Gastrocnemius medialis (tissue), 4 donors: ENCODE results near the gene TGOLN2. TPM values are rescaled to one million over a fixed set of nuclear protein-coding genes. Genes with fewer than 3 reads are reported as not detected.

Source experiments
- ATAC-seq, 2 donors: fragments of 150-250 bp; one replicate each; pipeline ENCODE4 v1.9.1; 2016
- DNase-seq, 2 donors: peaks; one replicate each; pipeline ENCODE4 v3.0.0-alpha.2; 2019
- H3K27ac ChIP-seq, 4 donors: fragments of 200-600 bp; sonication (generic); 1 replicate in 1 of 4; 2 replicates in 3 of 4; pipeline ENCODE4 v1.5.1; 2016 to 2018; ENCODE audit warnings: mild to moderate bottlenecking in 2 of 4, moderate library complexity in 1 of 4
- H3K27me3 ChIP-seq, 3 donors: fragments of 200-600 bp; sonication (generic) in 2 of 3; 1 replicate in 1 of 3; 2 replicates in 2 of 3; pipeline versions ENCODE4 v1.5.1 to v1.6.0; 2016 to 2019; ENCODE audit warnings: mild to moderate bottlenecking in 1 of 3, moderate library complexity in 1 of 3
- H3K36me3 ChIP-seq, 2 donors: fragments of 200-600 bp; sonication (generic) in 1 of 2; one replicate each; pipeline ENCODE4 v1.5.1; 2017 to 2018
- H3K4me1 ChIP-seq, 2 donors: fragments of 200-600 bp; sonication (generic) in 1 of 2; one replicate each; pipeline ENCODE4 v1.5.1; 2016 to 2017; ENCODE audit warnings: mild to moderate bottlenecking in 2 of 2
- H3K4me3 ChIP-seq, 4 donors: fragments of 200-600 bp; sonication (generic) in 3 of 4; 1 replicate in 1 of 4; 2 replicates in 3 of 4; pipeline ENCODE4 v1.5.1; 2016 to 2019; ENCODE audit warnings: mild to moderate bottlenecking in 2 of 4
- H3K9me3 ChIP-seq, 3 donors: fragments of 200-600 bp; sonication (generic) in 2 of 3; 1 replicate in 1 of 3; 2 replicates in 2 of 3; pipeline ENCODE4 v1.5.1; 2016 to 2019
- CTCF ChIP-seq, 5 experiments: fragments of 450-650 bp in 3 of 5; fragments of 200-600 bp in 2 of 5; sonication (generic) in 2 of 5; IDR thresholded peaks in 4 of 5; conservative IDR thresholded peaks in 1 of 5; 1 replicate in 4 of 5; 2 replicates in 1 of 5; pipeline ENCODE4 v1.5.1; 2016 to 2019; ENCODE audit warnings: antibody characterized with exemption in 5 of 5, mild to moderate bottlenecking in 3 of 5, moderate library complexity in 3 of 5
- POLR2A ChIP-seq, 2 donors: fragments of 450-650 bp; IDR thresholded peaks; one replicate each; pipeline ENCODE4 v1.6.1; 2017; ENCODE audit warnings: antibody characterized with exemption in 2 of 2, mild to moderate bottlenecking in 2 of 2, moderate library complexity in 2 of 2
- in situ Hi-C, 4 donors: fragments of 200-750 bp; cut with MboI; loops; one replicate each; pipeline versions ENCODE4 v1.15.0 to v1.8.0; 2017; ENCODE audit warnings: low sequenced_read_pairs in 4 of 4
- intact Hi-C: fragments of 100-400 bp; cut with DNase I; formaldehyde crosslinking; loops from one replicate; pipeline ENCODE4 v1.15.1; 2023; ENCODE audit warnings: low total_unique reads
- total RNA-seq, 4 donors: library from RNA; depleted of rRNA; stranded (reverse); fragments of >200 nt; gene quantifications; one replicate each; pipeline versions ENCODE4 v1.1.0 to v1.2.3, GENCODE V29; 2016

TGOLN2 gene
- total RNA-seq, 4 donors from 2014 or later: 29.5 to 81.7 (median 61.9) TPM

GRCh38 chr2:85303780-85304531, 23.8 kb downstream of the TGOLN2 start:
- DNase-seq (no peak), ATAC-seq (no peak)
- Histone ChIP-seq H3K4me3 (no peak overlapping the region), H3K27me3 (no peaks in the 10 kb centered on the region), H3K4me1 (peaks cover 6 to 10% of the 10 kb centered on the region in 2 donors), H3K36me3 (peaks cover 0 to 17% of the 10 kb centered on the region in 2 donors), H3K9me3 (no peaks in the 10 kb centered on the region), H3K27ac (no peak overlapping the region)
- no peak for TF ChIP-seq POLR2A (IDR thresholded peaks at IDR 0.05)
- no peak for TF ChIP-seq CTCF (IDR thresholded peaks at IDR 0.05 in 4 of 5, conservative IDR thresholded peaks at IDR 0.05 in 1 of 5)
- intact Hi-C loops: loop anchor here (5.0 kb wide), 1 partner anchor 377 kb away; no protein-coding TSS in a partner anchor
- in situ Hi-C loops: no loop called here

GRCh38 chr2:85302121-85302520, 25.7 kb downstream of the TGOLN2 start:
- in situ Hi-C loops: no loop called here
- intact Hi-C loops: loop anchor here (5.0 kb wide), 1 partner anchor 375 kb away; no protein-coding TSS in a partner anchor
- no peak overlapping the region for H3K27ac ChIP-seq

GRCh38 chr2:85291425-85292023, 36.3 kb downstream of the TGOLN2 start:
- Histone ChIP-seq H3K4me3 (peak overlapping the region in 1 of 4 donors; percentile 3), H3K9me3 (no peaks in the 10 kb centered on the region), H3K27ac (peak overlapping the region in 2 of 4 donors; percentile 3 to 21), H3K4me1 (no peaks in the 10 kb centered on the region), H3K27me3 (no peaks in the 10 kb centered on the region), H3K36me3 (peaks cover 0 to 3% of the 10 kb centered on the region in 2 donors)
- ATAC-seq (no peak), DNase-seq (no peak)
- in situ Hi-C loops: loop anchor here in 3 of 4 donors (5.0 to 25.0 kb wide), 4 partner anchors 164 to 804 kb away; no protein-coding TSS in a partner anchor
- TF ChIP-seq POLR2A (IDR thresholded peaks at IDR 0.05): no peak
- no peak for TF ChIP-seq CTCF (IDR thresholded peaks at IDR 0.05 in 4 of 5, conservative IDR thresholded peaks at IDR 0.05 in 1 of 5)
- intact Hi-C loops: no loop called here

More at GRCh38 chr2:85302121-85302520, 25.7 kb downstream of the TGOLN2 start:
- DNase-seq: no peak
- peaks cover 4 to 6% of the 10 kb centered on the region in 2 donors for H3K4me1 ChIP-seq
- H3K27me3 ChIP-seq: no peaks in the 10 kb centered on the region
- TF ChIP-seq POLR2A (IDR thresholded peaks at IDR 0.05): no peak
- no peak for TF ChIP-seq CTCF (IDR thresholded peaks at IDR 0.05 in 4 of 5, conservative IDR thresholded peaks at IDR 0.05 in 1 of 5)
- peaks cover 0 to 12% of the 10 kb centered on the region in 2 donors for H3K36me3 ChIP-seq
- ATAC-seq: no peak
- H3K4me3 ChIP-seq: no peak overlapping the region
- H3K9me3 ChIP-seq: no peaks in the 10 kb centered on the region

GRCh38 chr2:85288244-85288725, 39.5 kb downstream of the TGOLN2 start:
- no peaks in the 10 kb centered on the region for H3K27me3 ChIP-seq
- ATAC-seq (no peak), DNase-seq (no peak)
- H3K9me3 ChIP-seq: no peaks in the 10 kb centered on the region
- H3K36me3 ChIP-seq: peaks cover 0 to 3% of the 10 kb centered on the region in 2 donors
- no peaks in the 10 kb centered on the region for H3K4me1 ChIP-seq
- intact Hi-C loops (loop anchor here (5.0 kb wide), 1 partner anchor 221 kb away; no protein-coding TSS in a partner anchor), in situ Hi-C loops (loop anchor here in 3 of 4 donors (5.0 to 25.0 kb wide), 4 partner anchors 163 to 801 kb away; no protein-coding TSS in a partner anchor)
- H3K4me3 ChIP-seq: no peak overlapping the region
- H3K27ac ChIP-seq: no peak overlapping the region
- no peak for TF ChIP-seq POLR2A (IDR thresholded peaks at IDR 0.05)
- no peak for TF ChIP-seq CTCF (IDR thresholded peaks at IDR 0.05 in 4 of 5, conservative IDR thresholded peaks at IDR 0.05 in 1 of 5)
